ENCODE data around the gene ZNF277. TPM values are rescaled to one million over a fixed set of nuclear protein-coding genes. Genes with fewer than 3 reads are reported as not detected.

Gene ZNF277
- total RNA-seq, 1 experiment from 2014 or later, result 13.1 TPM

DNA sequence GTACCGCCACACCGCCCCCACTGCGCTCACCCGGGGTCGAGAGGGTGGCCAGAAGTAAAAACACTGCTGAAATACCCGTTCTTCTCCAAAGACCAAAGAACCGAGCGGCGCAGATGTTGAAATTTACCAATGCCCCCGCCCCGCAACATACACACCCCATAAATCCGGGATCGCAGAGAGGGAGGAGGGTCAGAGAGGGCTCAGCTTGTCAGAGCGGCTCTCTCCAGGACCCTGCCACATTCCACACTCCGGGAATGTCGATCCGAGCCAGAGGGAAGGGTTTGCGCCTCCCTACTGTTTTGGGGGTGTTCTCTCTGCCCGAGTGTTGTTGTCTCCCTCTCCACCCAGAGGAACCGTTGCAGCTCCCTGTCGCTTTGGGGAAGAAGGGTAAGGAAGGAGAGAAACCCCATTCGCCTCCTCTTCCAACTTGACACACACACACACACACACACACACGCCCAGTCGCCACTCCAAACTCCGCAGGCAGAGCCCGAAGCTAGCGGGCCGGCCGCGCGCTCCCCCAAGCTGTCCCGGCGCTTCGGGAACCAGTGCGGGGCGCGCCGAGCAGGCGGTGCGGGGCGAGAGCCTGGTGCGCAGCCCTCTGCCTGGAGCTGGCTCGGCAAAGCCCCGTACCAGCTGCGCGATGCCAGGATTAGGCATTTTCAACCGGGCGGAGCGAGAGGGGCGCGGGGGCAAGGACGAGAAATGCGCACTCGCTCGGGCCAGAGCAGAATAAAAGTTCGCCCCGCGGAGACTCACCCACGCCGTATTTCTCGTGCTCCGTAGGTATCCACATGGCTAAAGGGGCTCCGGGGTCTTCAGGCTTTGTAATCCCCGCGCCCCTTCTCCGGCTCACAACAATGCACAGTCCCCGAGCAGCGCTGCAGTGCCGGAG, 905 bp upstream of the ZNF277 start:
- Histone ChIP-seq H3K9me3 (ENCODE audit: control insufficient read depth, low read depth, low read length) (no peaks in the 10 kb centered on the region), H4K5ac (ENCODE audit: insufficient read length, low read depth, low read length) (no peak overlapping the region), H3T11ph (ENCODE audit: low read length) (no peak overlapping the region), H3K4ac (ENCODE audit: low read depth, low read length) (no peak overlapping the region), H3K79me2 (ENCODE audit: insufficient read depth, low read length) (peaks cover 17% of the 10 kb centered on the region; the same call in 1 of the 2 replicates), H3K4me1 (ENCODE audit: insufficient read depth, low read length) (no peaks in the 10 kb centered on the region), H2BK15ac (ENCODE audit: low read depth, low read length) (no peak overlapping the region), H2AK5ac (ENCODE audit: insufficient read length, low read length) (no peak overlapping the region), H2BK120ac (ENCODE audit: low read depth, low read length, poor library complexity, severe bottlenecking) (no peak overlapping the region), H2BK20ac (ENCODE audit: low read depth, low read length, poor library complexity, severe bottlenecking) (no peak overlapping the region), H3K14ac (ENCODE audit: insufficient read depth, low read length) (peak overlapping the region; percentile 49), H3K56ac (ENCODE audit: insufficient read length, low read depth, low read length) (no peak overlapping the region), H3K27ac (ENCODE audit: insufficient read length, low read depth, low read length) (no peak overlapping the region), H4K8ac (replicated peaks; ENCODE audit: insufficient read length, low read depth, low read length) (no peak overlapping the region), H2AFZ (ENCODE audit: low read length) (no peak overlapping the region), H3K18ac (ENCODE audit: insufficient read length, low read depth, low read length) (no peak overlapping the region), H4K20me1 (ENCODE audit: control insufficient read depth, insufficient read depth, insufficient read length) (no peaks in the 10 kb centered on the region), H2BK12ac (ENCODE audit: insufficient read length, low read depth, low read length) (no peak overlapping the region), H3K23ac (ENCODE audit: insufficient read length, low read depth, low read length) (no peak overlapping the region), H3K9ac (ENCODE audit: extremely low read depth, insufficient read length, low read length) (peak overlapping the region; percentile 49), H3K79me1 (ENCODE audit: insufficient read depth, low read depth, low read length, poor library complexity, severe bottlenecking) (no peaks in the 10 kb centered on the region), H3K4me2 (ENCODE audit: insufficient read depth, insufficient read length, low read length) (peak overlapping the region; percentile 99), H4K91ac (ENCODE audit: insufficient read length, low read depth, low read length) (no peak overlapping the region), H3K27me3 (ENCODE audit: insufficient read depth, low read length) (no peaks in the 10 kb centered on the region), H2BK5ac (ENCODE audit: insufficient read length, low read length) (no peak overlapping the region), H3K23me2 (ENCODE audit: insufficient read length, low read depth, low read length, poor library complexity, severe bottlenecking) (peaks cover 28% of the 10 kb centered on the region)
- H3K4me3 Mint-ChIP-seq, result peak overlapping the region; percentile 95
- no peaks in the 10 kb centered on the region; a peak in 1 of 5 replicates for H3K9me3 Mint-ChIP-seq
- no peaks in the 10 kb centered on the region; a peak in 1 of 7 replicates for H3K36me3 Mint-ChIP-seq (ENCODE audit: insufficient read depth in 1 of 3, low read depth in 3 of 3)
- DNase-seq, result peak; percentile 64
- peaks cover 25% of the 10 kb centered on the region for H3K27me3 Mint-ChIP-seq (ENCODE audit: low read depth)
- no CpG with 5 or more reads among the region's 69 CpGs for WGBS (ENCODE audit: extremely low coverage, insufficient read length, low lambda C conversion rate)
- H3K27ac Mint-ChIP-seq, result peak overlapping the region in 1 of 3 experiments; percentile 96; a peak in 3 of 7 replicates
- TF ChIP-seq, protein P1, sequence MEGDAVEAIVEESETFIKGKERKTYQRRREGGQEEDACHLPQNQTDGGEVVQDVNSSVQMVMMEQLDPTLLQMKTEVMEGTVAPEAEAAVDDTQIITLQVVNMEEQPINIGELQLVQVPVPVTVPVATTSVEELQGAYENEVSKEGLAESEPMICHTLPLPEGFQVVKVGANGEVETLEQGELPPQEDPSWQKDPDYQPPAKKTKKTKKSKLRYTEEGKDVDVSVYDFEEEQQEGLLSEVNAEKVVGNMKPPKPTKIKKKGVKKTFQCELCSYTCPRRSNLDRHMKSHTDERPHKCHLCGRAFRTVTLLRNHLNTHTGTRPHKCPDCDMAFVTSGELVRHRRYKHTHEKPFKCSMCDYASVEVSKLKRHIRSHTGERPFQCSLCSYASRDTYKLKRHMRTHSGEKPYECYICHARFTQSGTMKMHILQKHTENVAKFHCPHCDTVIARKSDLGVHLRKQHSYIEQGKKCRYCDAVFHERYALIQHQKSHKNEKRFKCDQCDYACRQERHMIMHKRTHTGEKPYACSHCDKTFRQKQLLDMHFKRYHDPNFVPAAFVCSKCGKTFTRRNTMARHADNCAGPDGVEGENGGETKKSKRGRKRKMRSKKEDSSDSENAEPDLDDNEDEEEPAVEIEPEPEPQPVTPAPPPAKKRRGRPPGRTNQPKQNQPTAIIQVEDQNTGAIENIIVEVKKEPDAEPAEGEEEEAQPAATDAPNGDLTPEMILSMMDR (conservative IDR thresholded peaks at IDR 0.05), result no peak
- peaks cover 30 to 31% of the 10 kb centered on the region in 2 experiments for H3K4me1 Mint-ChIP-seq

All from H9 (cell line).